ENCODE measurements around the gene LRTM2. TPM values are rescaled to one million over a fixed set of nuclear protein-coding genes. Genes with fewer than 3 reads are reported as not detected.
A peak's percentile ranks its signal among the peaks of the same experiment; 100 is the strongest.

LRTM2 gene
- polyA plus RNA-seq, 1 donor from 2014 or later = 2.4 TPM

GRCh38 chr12:1840981-1841425, 20.6 kb downstream of the LRTM2 start:
- Histone ChIP-seq H2AFZ (ENCODE audit: low read depth, low read length) (no peak overlapping the region), H3K27me3 (ENCODE audit: insufficient read depth, low read depth, low read length) (no peaks in the 10 kb centered on the region), H3K4me3 (ENCODE audit: low read length) (no peak overlapping the region), H3K79me2 (replicated peaks; ENCODE audit: insufficient read depth, low read length) (no peaks in the 10 kb centered on the region), H3K4me2 (ENCODE audit: low read length) (no peak overlapping the region), H3K9ac (ENCODE audit: low read length) (no peak overlapping the region), H3K27ac (ENCODE audit: low read length) (peak overlapping the region; percentile 37), H3K9me2 (ENCODE audit: insufficient read depth, low read length) (no peaks in the 10 kb centered on the region), H4K20me1 (ENCODE audit: insufficient read depth) (no peaks in the 10 kb centered on the region), H3K9me3 (ENCODE audit: low read length) (no peaks in the 10 kb centered on the region), H3F3A (ENCODE audit: insufficient read depth, low read length, poor library complexity, severe bottlenecking) (no peaks in the 10 kb centered on the region), H3K36me3 (ENCODE audit: insufficient read depth, low read length) (no peaks in the 10 kb centered on the region)
- TF ChIP-seq CTCF (IDR thresholded peaks at IDR 0.05; ENCODE audit: poor library complexity, severe bottlenecking) = no peak
- no peak for TF ChIP-seq EZH2 (IDR thresholded peaks at IDR 0.05; ENCODE audit: borderline replicate concordance, insufficient read depth, low read length, poor library complexity, severe bottlenecking)
- TF ChIP-seq REST (IDR thresholded peaks at IDR 0.05; ENCODE audit: borderline replicate concordance) = no peak
- TF ChIP-seq MXI1 (conservative IDR thresholded peaks at IDR 0.05; ENCODE audit: poor library complexity, severe bottlenecking) = no peak
- TF ChIP-seq TAF1 (IDR thresholded peaks at IDR 0.05; ENCODE audit: low read depth) = no peak
- TF ChIP-seq POLR2AphosphoS5 (IDR thresholded peaks at IDR 0.05) = no peak

GRCh38 chr12:1841586-1842182, 21.3 kb downstream of the LRTM2 start:
- no peak overlapping the region for H2AFZ ChIP-seq (ENCODE audit: low read depth, low read length)
- TF ChIP-seq CTCF (IDR thresholded peaks at IDR 0.05; ENCODE audit: poor library complexity, severe bottlenecking) (no peak), RAD21 (conservative IDR thresholded peaks at IDR 0.05) (no peak)
- H3K27me3 ChIP-seq (ENCODE audit: insufficient read depth, low read depth, low read length) = no peaks in the 10 kb centered on the region
- H3F3A ChIP-seq (ENCODE audit: insufficient read depth, low read length, poor library complexity, severe bottlenecking) = no peaks in the 10 kb centered on the region
- no peaks in the 10 kb centered on the region for H4K20me1 ChIP-seq (ENCODE audit: insufficient read depth)
- H3K27ac ChIP-seq (ENCODE audit: low read length) = no peak overlapping the region
- no peak overlapping the region for H3K9ac ChIP-seq (ENCODE audit: low read length)
- H3K79me2 ChIP-seq (replicated peaks; ENCODE audit: insufficient read depth, low read length) = no peaks in the 10 kb centered on the region
- H3K36me3 ChIP-seq (ENCODE audit: insufficient read depth, low read length) = no peaks in the 10 kb centered on the region
- H3K9me3 ChIP-seq (ENCODE audit: low read length) = no peaks in the 10 kb centered on the region
- no peak overlapping the region for H3K4me3 ChIP-seq (ENCODE audit: low read length)
- H3K4me2 ChIP-seq (ENCODE audit: low read length) = no peak overlapping the region
- H3K9me2 ChIP-seq (ENCODE audit: insufficient read depth, low read length) = no peaks in the 10 kb centered on the region
